Cortex of kidney (tissue), 1 donor: Measurements from ENCODE around the gene WDFY4.

Experiments used
- DNase-seq: peaks from one replicate; lab custom pipeline; 2025; lab: John Stamatoyannopoulos, UW

Gene WDFY4

DNA sequence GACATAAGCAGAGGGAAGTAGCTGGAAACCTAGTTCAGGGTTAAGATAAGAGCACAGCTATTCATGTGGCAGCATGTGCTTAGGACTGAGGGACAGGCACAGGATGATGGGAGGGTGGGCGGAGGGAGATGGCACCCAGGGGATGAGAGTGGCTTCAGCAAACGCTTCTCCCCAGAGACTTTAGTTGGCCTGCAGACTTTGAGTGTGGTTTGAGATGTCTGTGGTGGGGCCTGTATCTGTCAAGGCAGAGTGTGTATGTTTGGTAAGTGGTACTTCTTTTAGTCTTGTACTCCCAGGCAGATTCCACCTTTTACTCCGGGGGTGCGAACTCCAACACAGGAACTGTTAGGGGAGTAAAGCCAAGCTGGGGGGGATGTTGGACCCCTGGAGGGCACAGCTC is 88.9 kb downstream of the WDFY4 start:
- DNase-seq, result no peak

DNA sequence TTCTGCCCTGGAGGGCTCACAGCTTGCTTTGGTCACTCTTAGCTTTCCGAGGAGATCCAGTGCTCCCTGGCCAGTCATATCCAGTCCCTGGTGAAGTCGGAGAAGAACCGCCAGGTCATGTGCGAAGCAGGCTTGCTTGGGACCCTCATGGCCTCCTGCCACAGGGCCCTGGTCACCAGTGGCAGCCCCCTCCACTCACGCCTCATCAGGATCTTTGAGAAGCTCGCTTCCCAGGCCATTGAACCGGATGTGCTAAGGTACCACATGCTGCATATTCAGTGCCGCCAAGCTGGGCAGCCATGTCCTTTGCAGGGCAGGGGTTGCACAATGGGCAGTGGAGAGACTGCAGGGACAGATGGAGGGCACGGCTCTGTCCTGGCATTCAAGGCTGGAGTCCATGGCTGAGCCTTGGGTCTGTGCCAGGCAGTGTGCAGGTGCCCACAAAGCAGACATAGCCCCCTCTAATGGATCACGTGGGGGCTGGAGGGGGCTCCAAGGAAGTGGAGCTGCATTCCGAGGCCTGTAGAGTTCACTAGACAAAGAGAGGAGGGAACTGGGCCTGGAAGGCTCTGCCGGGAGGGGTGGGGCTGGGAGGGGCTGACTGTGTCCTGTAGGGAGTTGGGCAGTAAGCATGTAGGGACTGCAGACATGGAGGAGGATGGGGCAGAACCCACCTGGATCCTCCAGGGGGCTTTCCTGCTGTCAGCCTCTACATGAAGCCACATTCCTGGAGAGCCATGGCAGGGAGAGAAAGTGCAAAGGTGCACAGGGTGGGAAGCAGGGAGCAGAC is 89.9 kb downstream of the WDFY4 start:
- no peak for DNase-seq

DNA sequence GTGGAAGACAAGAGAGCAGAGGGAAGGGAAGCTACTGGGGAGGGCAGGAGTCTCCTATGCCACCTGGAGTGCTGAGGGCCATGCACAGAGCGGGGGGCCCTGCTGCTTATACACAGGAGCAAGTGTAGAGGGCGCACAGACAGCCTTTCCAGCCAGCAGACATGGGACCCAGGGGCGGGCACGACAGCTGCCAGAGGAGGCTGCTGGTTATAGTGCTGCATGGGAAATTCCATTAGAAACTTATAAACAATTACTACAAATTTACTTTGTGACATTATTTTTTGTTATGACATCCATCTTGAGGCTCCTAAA is 90.5 kb downstream of the WDFY4 start:
- no peak for DNase-seq

DNA sequence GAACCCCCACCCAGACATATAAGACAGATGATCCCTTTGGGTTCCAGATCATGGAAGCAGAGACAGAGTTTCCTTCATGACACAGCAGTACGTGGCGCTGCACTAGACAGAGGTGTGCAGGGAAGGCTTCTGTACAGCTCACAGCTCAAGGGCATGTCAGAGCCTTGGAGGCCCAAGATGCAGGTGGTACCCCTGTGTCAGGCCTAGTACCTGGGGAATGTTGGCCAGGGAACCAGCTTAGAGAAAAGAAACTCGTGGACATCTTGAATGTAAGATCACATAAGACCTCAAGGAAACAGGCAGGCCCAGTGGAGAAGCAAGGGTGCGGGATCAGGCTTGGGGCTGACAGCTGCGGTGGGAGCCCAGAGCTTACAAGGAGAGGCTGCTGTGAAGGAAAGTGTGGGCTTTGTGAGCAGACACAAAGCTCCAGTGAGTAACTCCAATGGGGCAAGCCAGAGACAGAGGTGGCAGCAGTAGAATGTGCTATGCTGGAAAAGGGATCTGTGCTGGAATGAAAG is 91.4 kb downstream of the WDFY4 start:
- no peak for DNase-seq

DNA sequence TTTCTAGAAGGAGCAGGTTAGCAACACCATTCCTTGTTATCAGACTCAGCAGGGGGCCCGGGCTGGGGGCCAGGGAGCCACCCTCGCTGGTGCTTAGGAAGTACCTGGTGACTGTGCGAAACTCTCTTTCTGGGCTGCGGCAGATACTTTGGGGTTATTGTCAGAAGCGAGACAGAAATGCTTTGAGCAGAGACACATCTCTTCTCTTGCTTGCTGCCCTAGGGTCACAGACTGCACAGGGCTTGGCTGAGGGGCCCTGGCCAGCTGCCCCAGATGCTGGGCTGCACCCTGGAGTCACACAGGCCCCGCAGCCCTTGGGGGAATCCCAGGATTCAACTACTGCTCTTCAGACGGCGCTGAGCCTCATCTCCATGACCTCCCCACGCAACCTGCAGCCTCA is 91.9 kb downstream of the WDFY4 start:
- no peak for DNase-seq

DNA sequence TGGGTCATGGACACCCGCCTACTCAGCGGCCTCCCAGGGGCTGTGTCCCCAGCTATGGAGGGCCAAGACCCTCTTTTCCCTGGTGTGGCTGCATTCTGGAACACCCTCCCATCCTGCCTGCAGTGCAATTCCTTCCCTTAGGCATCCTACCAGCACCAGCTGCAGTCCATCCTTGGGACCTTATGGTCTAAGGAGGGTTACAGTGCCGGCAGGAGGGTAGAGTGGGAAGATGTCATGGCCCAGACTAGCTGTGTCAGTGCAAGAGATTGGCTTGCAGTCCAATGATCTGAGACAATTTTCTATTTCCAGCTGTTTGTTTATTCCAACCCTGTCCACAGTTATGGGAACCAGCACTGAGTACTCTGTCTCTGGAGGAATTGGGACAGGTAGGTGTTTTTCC is 92.4 kb downstream of the WDFY4 start:
- DNase-seq, result no peak

DNA sequence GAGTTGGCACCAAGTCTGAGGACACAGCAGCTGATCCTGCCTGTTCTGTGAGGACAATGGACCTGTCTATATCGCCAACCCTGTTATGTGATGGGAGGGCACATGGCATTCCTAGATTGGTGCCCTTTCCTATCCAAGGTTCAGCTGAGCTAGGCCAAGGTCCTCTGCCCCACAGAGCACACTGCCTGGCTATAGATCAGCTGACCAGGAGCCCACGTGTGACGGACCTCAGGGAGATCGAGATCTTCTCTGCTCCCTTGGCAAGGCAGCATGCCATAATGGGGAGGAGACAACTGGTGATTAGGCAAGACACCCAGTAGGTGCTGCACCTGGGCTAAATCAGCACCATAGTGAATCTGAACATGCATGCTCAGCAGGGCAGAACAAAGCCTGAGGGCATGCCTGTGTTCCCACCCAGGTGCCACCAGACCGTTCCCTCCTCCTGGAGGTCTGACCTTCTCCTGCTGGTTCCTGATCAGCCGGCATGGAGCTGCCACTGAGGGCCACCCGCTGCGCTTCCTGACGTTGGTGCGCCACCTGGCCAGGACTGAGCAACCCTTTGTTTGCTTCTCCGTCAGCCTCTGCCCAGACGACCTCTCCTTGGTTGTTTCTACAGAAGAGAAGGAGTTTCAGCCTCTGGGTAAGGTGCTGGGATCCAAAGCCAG is 93.7 kb downstream of the WDFY4 start:
- DNase-seq, result no peak

DNA sequence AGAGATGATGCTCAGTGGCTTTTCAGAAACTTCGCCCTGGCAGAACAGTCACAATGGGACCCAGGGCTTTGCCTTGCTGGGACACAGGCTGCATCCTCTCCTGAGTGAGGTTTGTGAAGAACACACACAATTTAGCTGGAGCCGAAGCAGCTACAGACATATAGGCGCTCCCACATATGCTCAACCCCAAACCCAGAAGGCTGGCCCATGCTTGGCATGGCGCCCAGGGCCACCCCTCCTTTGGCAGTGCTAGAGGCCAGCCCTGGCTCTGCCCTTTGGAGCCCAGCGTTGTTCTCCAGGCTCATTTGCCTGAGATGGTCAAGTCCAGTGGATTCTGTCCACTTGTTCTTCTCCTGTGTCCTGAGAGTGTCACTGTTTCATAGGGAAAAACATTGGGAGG is 94.4 kb downstream of the WDFY4 start:
- DNase-seq, result no peak

DNA sequence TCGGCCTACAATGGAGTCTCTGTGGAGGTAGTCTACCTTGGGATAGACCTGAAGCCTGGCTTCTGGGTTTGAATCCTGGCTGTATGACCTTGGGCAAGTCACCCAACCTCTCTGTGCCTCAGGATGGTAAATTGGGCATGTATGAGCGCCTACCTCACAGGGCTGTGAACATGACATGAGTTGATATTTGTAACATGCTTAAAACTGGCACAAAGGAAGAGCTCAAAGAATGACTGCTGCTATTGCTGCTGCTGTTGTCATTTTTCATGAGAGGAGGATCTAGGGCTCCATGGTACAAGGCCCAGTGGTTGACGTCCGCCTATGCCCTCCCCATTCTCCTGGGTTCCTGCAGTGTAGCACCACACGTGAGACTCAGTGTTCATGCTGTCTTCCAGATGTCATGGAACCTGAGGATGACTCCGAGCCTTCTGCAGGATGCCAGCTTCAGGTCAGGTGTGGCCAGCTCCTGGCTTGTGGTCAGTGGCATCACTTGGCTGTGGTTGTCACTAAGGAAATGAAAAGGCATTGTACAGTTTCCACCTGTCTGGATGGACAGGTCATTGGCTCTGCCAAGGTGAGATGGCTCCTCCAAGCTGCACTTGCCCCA is 95.0 kb downstream of the WDFY4 start:
- DNase-seq, result no peak

DNA sequence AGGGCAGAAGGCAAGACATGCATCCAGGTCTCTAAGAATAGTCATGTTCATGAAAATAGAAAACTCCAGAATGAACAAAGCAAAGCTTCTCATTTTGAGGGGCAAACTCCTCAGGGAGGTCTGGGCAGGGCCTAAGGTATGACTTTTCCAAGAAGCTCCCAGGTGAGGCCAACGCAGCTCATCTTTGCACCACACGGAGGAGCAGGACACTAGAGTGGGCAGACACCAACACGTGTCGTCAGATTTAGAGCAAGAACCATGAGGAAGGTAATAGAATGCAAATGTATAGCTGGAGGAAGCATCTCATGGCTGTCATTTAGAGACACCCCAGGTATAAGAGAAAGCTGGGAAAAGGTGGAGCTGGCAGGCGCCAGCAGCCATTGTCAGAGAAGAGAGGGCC is 95.7 kb downstream of the WDFY4 start:
- no peak for DNase-seq

DNA sequence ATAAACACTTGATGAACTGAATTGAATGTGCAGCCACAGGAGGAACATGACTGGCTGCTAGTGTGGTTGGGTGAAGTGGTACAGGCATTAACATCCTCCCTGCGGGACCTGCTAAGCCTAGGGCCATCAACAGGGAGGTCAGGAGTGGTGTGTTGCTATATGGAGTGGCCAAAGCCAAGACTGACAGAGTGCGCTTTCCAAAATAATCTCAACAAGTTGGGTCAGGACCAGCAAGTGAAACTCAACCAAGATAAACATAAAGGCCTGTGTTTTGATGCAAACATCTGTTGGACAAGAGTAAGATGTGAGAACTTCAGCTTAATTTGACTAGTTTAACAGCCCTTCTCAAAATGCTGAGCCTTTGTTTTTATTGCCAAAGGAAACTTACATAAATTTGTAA is 97.7 kb downstream of the WDFY4 start:
- no peak for DNase-seq

DNA sequence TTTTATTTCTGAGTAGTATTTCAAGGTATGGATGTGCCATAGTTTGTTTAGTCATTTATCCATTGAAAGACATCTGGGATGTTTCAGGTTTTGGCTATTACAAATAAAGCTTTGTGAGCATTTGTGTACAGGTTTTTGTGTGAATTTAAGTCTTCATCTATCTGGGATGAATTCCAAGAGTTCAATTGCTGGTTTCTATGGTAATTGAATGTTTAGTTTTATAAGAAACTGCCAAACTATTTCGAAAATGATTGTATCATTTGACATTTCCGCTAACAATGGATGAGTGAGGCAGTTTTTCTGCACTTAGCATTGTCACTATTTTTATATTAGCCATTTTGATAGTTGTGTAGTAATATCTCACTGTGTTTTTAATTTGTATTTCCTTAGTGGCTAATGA is 99.4 kb downstream of the WDFY4 start:
- no peak for DNase-seq

DNA sequence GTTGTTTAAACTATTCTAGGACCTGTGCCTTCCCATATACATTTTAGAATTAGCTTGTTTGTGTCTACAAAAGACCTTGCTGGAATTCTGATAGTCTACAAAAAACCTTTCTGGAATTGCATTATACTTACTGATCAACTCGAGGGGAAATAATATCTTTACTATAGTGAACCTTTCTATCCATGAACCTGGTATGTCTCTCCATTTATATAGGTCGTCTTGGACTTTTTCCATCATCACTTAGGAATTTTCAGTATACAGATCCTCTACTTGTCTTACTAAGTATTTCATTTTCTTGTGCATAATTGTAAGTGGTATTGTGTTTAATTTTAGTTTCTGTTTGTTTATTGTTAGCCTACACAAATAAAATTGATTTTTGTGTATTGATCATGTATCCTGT is 101.1 kb downstream of the WDFY4 start:
- no peak for DNase-seq

DNA sequence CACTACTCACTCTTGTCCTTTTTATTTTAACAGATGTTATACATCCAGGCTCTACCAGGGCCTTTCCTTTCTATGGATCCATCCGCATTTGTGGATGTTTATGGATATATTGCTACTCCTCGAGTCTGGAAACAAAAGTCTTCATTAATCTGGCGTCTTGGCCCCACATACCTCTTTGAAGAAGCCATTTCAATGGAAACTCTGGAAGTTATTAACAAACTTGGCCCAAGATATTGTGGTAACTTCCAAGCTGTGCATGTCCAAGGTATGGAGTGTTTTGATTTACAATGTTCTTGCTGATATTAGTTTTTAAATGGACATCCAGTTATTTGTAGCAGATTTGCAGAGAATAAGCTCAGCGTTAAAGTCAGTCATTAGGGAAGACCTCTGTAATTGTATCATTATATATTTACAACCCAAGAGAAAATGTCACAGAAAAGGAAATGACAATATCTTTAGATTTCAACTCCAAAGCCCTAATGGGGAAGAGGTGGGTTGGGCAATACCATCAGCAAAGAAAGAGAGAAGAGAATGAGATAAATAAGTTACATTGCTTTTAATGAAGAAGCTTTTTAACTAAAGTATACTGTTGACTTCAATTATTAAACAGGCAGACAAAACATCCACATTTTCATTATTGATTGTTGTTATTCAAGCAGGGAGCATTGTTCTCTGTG is 102.1 kb downstream of the WDFY4 start:
- no peak for DNase-seq

DNA sequence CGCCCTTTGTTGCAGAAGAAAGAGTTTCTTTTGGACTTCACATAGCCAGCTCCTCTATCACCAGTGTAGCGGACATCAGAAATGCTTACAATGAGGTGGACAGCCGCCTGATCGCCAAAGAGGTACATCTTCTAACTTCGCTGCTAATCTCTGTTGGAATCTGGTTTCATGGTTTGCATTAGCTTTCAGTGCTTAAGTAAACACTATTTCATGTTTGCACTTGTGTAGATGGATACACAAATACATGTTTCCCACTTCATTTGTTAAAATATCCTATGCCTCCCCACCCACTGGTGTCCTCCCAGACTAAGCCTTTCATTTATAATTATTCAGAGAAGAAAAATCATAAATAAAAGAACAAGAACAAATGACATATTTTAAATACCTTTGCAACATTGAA is 103.9 kb downstream of the WDFY4 start:
- no peak for DNase-seq

DNA sequence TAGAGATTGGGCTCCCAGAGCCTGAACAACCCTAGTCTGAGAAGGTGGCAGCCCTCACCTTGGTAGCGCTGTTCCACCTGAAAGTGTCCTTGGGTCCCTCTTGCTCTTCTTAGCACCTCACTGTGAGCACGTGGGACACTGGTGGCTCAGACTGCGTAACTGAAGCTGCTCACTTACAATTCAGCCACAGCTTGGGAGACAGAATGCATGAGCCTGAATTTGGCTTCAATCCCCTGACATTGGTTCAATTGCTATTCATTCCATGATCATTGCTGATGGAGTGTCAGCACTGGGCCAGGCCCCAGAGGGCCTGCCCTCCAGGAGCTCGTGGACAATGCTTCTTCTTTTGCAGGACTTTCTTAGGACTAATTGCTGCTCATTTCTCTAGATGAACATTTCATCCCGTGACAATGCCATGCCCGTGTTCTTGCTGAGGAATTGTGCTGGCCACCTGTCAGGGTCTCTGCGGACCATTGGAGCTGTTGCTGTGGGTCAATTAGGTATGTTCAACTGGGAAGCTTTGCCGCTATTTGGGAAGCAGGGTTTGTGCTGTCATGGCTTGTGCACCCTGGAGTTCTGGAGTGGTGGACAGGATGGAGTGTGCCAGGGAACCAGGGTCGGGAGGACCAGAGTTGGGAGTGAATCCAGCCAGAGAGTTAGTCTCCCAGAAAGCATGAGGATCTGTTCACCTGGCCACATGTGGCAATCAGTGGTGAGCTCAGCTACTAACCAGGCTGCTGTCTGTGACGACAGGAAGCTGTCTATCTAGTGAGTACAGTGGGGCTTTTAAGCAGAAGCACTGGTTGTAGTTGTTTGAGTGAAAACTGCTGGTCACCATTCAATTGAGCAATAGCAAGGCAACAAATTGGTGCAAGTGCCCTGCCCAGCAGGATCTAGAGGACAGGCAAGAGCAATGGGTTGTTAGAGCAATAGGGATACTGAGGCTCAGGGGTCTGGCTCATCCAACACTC is 105.1 kb downstream of the WDFY4 start:
- no peak for DNase-seq

DNA sequence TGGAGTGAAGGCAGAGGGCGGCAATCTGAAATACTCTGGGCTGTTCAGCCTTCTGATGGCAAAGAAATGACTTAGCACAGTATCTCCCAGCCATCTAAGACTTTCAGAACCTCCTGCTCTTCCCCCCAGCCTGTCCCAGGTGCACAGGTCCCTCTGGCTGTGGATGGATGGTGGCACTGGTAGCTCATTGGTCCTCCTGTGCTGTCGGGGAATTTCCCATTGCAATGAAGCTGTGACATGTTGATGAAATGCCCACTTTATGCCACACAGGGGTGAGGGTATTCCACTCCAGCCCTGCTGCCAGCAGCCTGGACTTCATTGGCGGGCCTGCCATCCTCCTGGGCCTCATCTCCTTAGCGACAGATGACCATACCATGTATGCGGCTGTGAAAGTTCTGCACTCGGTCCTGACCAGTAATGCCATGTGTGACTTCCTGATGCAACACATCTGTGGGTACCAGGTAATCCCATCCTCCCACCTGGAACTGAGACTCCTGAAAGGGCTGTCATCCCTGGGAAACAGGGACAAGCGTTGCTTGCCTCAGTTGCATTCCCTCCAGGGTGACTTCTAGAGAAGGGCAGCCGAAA is 105.9 kb downstream of the WDFY4 start:
- DNase-seq, result no peak

DNA sequence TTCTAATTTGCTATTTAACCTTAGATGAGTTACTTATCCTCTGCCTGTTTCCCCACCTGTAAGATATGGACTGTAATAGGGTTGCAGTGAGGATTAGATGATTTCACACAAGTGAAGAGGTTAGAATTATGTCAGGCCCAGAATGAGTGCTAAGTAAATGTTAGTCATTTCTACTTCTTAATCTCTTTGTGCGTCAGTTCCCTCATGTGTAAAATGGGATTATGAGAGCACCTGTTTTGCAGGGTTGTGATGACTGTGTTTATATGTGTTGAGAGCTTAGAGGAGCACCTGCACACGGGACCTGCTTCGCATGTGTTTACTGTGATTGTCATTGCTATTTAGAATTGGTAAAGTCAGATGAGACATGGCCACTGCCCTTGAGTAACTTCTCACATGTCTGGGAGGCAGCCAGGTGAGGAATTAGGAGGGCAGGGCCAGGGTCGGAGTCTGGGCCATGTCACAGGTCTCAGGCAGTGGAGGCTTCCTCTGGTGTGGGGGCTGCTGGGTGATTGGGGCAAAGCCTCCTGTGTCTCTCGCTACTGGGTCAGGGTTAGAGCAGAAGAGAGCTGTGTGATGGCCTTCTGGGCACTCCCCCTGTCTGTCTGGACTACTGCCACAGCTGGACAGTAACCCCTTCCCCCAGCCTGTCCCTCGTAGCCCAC is 106.7 kb downstream of the WDFY4 start:
- no peak for DNase-seq

DNA sequence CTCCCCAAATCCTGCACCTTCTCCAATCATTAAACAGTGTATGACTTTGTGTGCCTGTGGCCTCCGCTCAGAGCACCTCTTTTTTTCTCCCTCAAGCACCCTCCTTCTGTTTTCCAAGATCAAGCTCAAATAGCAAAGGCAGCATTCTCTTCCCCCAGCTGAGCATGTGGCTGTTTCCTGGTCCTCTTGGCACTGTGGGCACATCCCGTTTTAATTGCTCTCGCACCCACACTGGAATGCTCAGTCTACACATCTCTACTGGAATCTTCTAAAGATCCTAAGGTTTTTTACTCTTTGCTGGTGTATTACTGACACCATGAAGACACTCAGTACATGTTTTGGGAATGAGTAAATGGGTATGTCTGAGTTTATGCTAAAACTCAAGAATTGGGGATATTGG is 107.4 kb downstream of the WDFY4 start:
- no peak for DNase-seq

DNA sequence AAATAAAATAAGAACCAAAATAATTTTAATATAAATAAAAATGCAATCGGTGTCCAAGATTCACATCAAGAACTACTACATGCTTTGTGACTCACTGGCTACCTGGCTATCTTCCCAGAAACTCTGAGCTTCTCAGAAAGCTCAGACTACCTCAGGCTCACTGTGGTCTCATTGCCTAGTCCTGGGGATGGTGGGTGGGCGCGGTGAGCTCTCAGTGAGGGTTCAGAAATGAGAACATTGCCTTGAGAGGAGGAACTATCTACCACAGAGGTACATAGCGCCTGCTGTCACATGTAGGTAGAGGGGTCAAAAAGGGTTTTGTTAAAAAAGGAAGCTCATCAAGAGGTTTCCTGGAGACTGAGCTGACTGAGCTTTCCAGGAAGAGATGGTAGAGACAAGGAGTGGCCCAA is 108.0 kb downstream of the WDFY4 start:
- DNase-seq, result no peak

DNA sequence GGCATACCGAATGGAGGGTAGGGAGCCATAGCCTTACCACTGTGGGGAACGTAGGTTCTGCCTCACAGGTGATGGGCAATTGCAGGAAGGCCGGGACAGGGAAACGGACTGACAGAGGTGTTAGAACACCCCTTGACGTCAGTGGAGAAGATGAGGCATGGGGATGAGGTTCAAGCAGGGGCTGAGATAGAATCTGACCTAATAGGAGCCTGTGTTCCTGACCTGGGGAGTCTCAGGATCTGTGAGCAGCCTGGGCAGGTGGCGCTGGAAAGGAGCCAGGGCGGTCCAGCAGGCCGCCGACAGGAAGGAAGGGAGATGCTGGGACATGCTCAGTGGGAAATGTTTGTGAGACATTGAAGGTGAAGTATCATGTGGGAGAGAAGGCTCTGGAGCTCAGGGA is 109.4 kb downstream of the WDFY4 start:
- no peak for DNase-seq
